NCI-H82 treated with DMSO at 0.1 percent for 48 hours (cell line): ENCODE data around the gene SRP72.
"Not testable (repeated sequence)": the region's sequence is repeated elsewhere in the genome, so short reads cannot be mapped to it uniquely, and the experiment has no call there.

Source experiments
- DNase-seq: peaks from one replicate; lab custom pipeline; 2025; ENCODE audit not compliant: unreplicated experiment; lab: John Stamatoyannopoulos, UW

Gene SRP72

DNA sequence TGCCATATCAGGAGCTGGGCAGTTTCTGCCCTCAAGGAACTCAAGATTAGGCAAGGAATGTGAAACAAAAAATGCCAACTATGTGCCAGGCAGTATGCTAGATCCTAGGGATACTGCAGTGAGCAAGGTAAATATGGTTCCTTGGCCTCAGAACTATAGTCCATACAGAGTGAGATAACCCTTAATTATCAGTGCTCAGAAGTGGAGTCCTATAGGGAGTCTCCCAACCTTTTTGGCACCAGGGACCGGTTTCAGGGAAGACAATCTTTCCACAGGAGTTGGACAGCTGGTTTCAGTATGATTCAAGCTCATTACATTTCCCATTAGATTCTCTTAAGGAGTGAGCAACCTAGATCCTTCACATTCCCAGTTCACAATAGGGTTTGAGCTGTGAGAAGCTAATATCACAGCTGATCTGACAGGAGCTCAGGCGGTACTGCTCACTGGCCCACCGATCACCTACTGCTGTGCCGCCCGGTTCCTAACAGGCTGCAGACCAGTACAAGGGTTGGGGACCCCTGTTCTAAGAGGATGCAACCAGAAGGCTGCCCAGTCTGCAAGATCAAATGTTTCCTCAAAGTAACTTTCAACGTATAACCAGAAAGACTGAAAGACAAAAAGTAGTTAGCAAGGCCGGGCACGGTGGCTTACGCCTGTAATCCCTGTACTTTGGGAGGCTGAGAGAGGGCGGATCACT is 1.7 kb upstream of the SRP72 start:
- no peak for DNase-seq

GRCh38 chr4:56466296-56466761 is 1.1 kb upstream of the SRP72 start:
- DNase-seq: not testable (repeated sequence)

DNA sequence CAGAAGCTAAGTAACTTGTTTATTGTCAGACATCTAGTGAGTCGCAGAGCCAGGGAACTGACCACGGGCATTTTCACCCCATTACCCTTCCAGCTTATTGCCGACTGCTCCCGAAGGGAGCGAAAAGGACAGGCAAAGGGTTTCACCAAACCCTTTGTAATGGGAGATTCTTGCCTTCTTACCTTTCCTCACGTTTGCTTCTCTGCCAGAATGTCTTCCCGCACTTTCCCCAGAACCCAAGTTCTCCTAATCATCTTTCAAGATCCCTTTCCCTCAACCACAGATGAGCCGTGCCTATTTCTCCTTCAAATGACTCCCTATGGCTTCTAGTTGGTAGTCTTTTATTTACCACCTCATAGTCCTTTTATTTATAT is 520 bp upstream of the SRP72 start:
- no peak for DNase-seq

- DNase-seq: no peak
These were observed 643 bp downstream of the SRP72 start for GRCh38 chr4:56468097-56468422.

DNA sequence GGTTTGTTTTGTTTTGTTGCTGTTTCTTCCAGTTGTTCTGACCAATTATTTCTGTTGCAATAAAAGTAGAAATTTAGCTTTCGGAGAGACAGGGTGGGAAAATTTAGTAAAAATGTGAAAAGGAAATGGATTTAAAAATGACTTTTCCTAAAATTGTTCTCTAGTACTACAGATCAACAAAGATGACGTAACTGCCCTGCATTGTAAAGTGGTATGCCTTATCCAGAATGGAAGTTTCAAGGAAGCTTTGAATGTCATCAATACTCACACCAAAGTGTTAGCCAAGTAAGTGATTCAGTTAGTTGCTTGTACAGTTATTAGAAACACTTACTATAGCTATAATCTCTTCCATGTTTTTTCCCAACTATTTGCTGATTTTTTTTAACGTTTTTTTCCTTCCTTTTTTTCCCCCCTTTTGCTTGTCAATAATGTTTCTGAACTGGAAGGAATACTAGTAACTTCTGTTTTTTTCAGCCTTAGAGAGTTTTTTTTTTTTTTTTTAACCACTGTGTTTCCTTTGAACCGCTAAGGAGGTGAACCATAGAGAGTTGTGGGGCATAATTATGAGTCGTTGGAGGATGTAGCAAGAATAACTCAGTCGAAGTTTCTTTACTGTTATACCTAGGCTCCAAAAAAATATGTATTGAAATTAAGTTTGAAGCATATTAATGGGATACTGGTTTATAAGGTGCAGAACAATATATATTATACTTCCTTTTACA is 2.2 kb downstream of the SRP72 start:
- DNase-seq: no peak

DNA sequence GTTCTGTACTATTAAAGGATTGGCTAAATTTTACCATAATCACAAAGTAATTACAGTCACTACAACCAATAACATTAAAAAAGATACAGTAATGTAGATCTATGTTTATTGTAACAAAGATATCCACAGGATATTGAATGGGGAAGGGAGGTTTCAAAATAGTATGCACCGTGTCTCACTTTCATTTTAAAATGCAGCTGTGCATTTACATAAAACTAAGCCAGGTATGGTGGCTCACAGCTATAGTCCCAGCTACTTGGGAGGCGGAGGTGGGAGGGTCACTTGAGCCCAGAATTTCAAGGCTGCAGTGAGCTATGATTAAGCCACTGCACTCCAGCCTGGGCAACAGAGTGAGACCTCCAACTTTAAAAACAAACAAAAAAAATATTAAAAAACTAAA is 8.5 kb downstream of the SRP72 start:
- DNase-seq: no peak

GRCh38 chr4:56477192-56477702 is 9.8 kb downstream of the SRP72 start:
- no peak for DNase-seq

- no peak for DNase-seq
These were observed 13.3 kb downstream of the SRP72 start for GRCh38 chr4:56480691-56481090.

DNA sequence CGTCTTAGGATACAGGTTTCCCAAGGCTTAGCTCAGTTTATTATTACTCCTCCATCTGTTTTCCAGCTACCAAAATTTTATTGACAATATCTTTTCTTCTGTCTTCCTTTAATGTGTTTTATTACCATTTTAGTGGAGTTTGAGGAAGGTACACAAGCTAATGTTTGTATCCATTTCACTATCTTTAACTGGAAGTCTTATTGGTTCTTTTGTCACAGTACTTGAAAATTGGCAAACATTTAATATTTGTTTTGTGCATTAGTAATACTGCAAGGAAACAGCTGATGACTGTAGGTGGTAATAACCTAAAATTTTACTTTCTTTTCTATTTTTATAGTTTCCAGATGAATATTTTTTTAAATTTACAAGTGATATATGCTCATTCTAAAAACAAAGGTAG is 28.8 kb downstream of the SRP72 start:
- no peak for DNase-seq

GRCh38 chr4:56505269-56506130 is 38.1 kb downstream of the SRP72 start, which contains the start of gene ARL9:
ARL9 (plus strand) TSS chr4:56505791; CDS start chr4:56505863, 72 bp downstream.
- no peak for DNase-seq

DNA sequence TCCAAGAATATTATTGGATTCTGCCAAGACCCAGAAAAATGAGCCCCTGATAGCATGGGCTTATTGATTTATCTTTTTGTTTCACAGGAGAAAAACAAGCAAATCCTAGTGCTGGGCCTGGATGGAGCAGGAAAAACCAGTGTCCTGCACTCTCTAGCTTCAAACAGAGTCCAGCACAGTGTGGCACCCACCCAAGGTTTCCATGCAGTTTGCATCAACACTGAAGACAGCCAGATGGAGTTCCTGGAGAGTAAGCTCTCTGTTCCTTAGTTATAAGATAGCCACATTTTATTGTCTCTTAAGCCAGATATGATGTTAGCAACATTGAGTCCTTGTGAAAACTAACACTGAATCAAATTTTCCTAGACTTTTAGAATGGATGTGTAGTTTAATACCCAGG is 43.7 kb downstream of the SRP72 start:
- no peak for DNase-seq

DNA sequence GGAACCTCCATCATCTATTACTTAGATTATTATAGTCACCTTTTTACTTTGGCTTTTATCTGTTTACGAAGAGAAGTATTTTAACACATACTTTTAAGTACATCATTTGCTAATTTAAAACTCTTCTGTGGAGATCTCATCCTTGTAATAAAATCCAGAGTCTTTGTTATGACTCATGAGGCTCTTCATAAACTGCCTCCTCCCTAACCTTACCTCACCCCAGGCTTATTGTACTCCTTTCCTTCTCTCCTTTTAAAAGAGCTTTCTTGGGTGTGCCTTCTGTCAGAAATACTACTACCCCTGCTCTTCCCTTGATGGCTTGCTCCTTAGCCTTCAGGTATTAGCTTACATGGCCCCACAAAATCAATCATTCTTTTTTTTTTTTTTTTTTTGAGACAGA is 44.7 kb downstream of the SRP72 start:
- no peak for DNase-seq

DNA sequence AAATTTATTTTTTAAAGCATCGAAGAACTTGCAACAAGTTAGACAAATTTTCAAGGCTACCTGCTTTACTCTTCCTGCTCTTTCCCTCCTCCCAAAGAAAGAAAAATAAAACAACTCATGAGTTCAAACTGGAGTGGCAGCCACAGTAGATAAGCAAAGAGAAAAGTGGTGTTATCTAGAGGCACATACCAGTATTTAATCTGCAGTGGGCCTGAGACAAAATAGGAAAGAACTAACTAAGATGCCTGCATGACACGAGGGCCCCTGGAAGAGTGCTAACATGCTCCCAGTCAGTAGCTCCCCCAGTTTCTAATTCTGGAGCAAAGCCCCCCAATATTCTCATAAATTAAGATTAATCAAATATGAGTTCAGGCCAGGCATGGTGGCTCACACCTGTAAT is 46.1 kb downstream of the SRP72 start:
- no peak for DNase-seq

GRCh38 chr4:56530269-56531148 is 63.1 kb downstream of the SRP72 start:
- DNase-seq: peak; percentile 56

- no peak for DNase-seq
These were observed 63.8 kb downstream of the SRP72 start for GRCh38 chr4:56531149-56531770.

DNA sequence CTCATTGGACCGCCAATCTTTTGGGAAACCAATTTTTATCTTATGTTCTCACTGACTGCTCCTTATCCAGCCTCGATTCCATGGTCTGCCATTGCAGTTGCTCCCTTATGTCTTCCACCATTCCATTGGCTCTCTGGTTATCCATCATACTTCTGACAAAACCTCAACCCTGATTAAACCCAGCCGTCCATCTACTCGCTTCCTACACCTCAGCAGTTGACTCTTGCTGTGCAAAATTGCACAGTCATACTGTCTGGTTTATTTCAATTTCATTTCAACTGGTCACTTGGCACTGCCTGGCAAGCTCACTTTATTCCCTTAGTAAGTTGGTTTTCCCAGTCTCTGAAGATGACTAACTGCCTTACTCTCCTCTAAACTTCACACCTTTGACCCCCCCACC is 64.4 kb downstream of the SRP72 start:
- no peak for DNase-seq

- DNase-seq: no peak
These were observed 64.8 kb downstream of the SRP72 start for GRCh38 chr4:56532239-56532638.

- no peak for DNase-seq
These were observed 68.5 kb downstream of the SRP72 start for GRCh38 chr4:56535915-56536314.

- DNase-seq: no peak
These were observed 69.7 kb downstream of the SRP72 start for GRCh38 chr4:56537147-56537546.

- no peak for DNase-seq
These were observed 73.4 kb downstream of the SRP72 start for GRCh38 chr4:56540826-56541225.
